ENCODE data around the gene BNIP5. TPM values are rescaled to one million over a fixed set of nuclear protein-coding genes. Genes with fewer than 3 reads are reported as not detected.

BNIP5 gene
- total and polyA plus RNA-seq, 9 donors = 0.01 to 1.4 (median 0.12) TPM; not detected in 4

DNA sequence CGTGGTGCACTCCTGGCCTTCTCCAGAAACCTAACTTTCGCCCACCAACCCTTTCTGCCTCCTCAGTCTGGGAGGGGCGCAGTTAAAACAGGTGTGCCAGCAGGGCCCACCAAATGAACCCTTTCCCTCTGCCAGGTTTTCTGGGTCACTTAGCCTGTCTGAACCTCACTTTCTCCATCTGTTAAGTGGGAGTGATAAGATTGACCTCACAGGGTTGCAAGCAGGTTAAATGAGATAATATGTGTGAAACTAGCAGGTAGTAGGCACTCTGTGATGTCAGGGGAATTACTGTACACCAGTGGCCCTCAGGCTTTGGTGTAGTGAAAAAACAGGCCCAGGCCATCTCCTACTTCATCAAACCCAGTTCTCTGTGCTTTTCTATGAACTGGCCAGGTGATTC lies 14.1 kb downstream of the BNIP5 start:
- no peaks in the 10 kb centered on the region for H3K36me3 ChIP-seq
- WGBS, 3 donors = 83 to 87% (median 83%) methylated on average over 3 of the region's 3 CpGs
- no peak overlapping the region for H3K27ac ChIP-seq
- H3K9me3 ChIP-seq = no peaks in the 10 kb centered on the region
- intact Hi-C loops (cut with DNase I) = no loop called here
- DNase-seq = no peak
- TF ChIP-seq, protein P1, sequence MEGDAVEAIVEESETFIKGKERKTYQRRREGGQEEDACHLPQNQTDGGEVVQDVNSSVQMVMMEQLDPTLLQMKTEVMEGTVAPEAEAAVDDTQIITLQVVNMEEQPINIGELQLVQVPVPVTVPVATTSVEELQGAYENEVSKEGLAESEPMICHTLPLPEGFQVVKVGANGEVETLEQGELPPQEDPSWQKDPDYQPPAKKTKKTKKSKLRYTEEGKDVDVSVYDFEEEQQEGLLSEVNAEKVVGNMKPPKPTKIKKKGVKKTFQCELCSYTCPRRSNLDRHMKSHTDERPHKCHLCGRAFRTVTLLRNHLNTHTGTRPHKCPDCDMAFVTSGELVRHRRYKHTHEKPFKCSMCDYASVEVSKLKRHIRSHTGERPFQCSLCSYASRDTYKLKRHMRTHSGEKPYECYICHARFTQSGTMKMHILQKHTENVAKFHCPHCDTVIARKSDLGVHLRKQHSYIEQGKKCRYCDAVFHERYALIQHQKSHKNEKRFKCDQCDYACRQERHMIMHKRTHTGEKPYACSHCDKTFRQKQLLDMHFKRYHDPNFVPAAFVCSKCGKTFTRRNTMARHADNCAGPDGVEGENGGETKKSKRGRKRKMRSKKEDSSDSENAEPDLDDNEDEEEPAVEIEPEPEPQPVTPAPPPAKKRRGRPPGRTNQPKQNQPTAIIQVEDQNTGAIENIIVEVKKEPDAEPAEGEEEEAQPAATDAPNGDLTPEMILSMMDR (IDR thresholded peaks at IDR 0.05) = no peak
- no peak for TF ChIP-seq EP300 (IDR thresholded peaks at IDR 0.05)
- no peak for TF ChIP-seq POLR2A (IDR thresholded peaks at IDR 0.05)
- no peak overlapping the region for H3K4me3 ChIP-seq
- H3K4me1 ChIP-seq (ENCODE audit: insufficient read depth) = no peaks in the 10 kb centered on the region
- no peaks in the 10 kb centered on the region for H3K27me3 ChIP-seq

DNA sequence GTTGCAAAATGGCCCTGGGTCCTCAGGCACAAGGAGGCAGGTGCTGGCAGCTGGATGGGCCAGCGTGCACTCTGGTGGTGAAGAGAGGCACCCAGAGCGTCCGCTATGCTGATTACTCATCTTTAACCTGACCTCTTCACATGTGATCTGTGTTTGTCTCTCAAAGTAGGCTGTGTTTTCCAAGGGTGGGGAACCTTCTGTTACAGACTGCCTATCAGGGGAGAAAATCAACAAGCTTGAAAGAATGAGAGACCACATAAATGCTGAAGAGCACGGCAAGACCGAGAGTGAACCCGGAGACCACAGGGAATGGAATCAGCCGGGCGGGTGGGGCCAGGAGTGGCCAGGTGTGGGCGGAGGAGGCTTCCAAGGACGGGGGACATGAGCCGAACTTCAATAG lies 16.2 kb downstream of the BNIP5 start:
- H3K27me3 ChIP-seq = no peaks in the 10 kb centered on the region
- TF ChIP-seq, protein P1 (IDR thresholded peaks at IDR 0.05) = no peak
- TF ChIP-seq POLR2A (IDR thresholded peaks at IDR 0.05) (no peak), EP300 (IDR thresholded peaks at IDR 0.05) (no peak)
- no peak overlapping the region for H3K27ac ChIP-seq
- no peak for DNase-seq
- 87 to 90% (median 89%) methylated on average over 11 of the region's 11 CpGs for WGBS, 3 donors
- H3K4me1 ChIP-seq (ENCODE audit: insufficient read depth) = no peaks in the 10 kb centered on the region
- H3K9me3 ChIP-seq = no peaks in the 10 kb centered on the region
- no peak overlapping the region for H3K4me3 ChIP-seq
- no peaks in the 10 kb centered on the region for H3K36me3 ChIP-seq
- intact Hi-C loops (cut with DNase I) = no loop called here

DNA sequence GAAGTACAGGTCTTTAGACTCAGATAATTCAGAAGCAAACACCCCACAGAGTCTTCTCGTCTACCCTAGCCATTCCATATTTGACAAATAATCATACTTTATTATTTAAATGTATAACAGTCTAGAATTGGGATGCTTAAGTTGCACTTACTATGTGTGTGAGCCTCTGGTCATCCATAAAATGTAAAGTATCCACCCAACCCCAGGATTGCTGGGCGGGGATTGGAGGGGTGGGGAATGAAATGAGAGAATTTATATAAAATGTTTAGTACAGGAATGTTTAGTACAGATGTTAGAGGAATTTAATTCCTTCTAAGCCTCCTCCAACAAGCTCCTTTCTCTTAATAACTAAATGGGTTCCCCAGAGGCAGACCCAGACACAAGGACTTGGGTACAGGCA lies 16.9 kb downstream of the BNIP5 start:
- H3K27me3 ChIP-seq = no peaks in the 10 kb centered on the region
- H3K9me3 ChIP-seq = no peaks in the 10 kb centered on the region
- no peak for DNase-seq
- H3K4me1 ChIP-seq (ENCODE audit: insufficient read depth) = no peaks in the 10 kb centered on the region
- no peak overlapping the region for H3K4me3 ChIP-seq
- H3K36me3 ChIP-seq = no peaks in the 10 kb centered on the region
- TF ChIP-seq EP300 (IDR thresholded peaks at IDR 0.05) (no peak), POLR2A (IDR thresholded peaks at IDR 0.05) (no peak)
- TF ChIP-seq, protein P1 (IDR thresholded peaks at IDR 0.05) = no peak
- WGBS, 3 donors = 89 to 98% (median 94%) methylated on average over 2 of the region's 2 CpGs
- no peak overlapping the region for H3K27ac ChIP-seq
- intact Hi-C loops (cut with DNase I) = no loop called here

DNA sequence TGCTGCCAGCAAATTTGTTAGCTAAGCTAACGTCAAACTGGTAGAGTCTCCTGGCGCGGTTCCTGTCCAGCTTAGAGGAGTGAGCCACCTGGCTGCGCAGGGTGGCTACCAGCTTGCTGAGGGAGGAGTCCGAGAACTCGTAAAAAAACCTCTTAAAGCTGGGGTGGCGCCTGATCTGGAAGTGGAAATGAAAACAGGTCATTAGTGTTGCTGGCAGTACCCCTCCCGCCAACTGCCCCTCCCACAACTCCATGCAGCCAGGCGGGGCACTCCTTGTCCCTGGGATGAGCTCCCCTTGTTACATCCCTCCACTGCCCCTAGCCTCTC lies 17.3 kb downstream of the BNIP5 start:
- Histone ChIP-seq H3K9me3 (no peaks in the 10 kb centered on the region), H3K27me3 (no peaks in the 10 kb centered on the region), H3K36me3 (no peaks in the 10 kb centered on the region), H3K4me1 (ENCODE audit: insufficient read depth) (no peaks in the 10 kb centered on the region), H3K27ac (no peak overlapping the region), H3K4me3 (no peak overlapping the region)
- WGBS, 3 donors = 88 to 91% (median 90%) methylated on average over 9 of the region's 9 CpGs
- no peak for TF ChIP-seq EP300 (IDR thresholded peaks at IDR 0.05)
- no peak for TF ChIP-seq POLR2A (IDR thresholded peaks at IDR 0.05)
- TF ChIP-seq, protein P1 (IDR thresholded peaks at IDR 0.05) = no peak
- intact Hi-C loops (cut with DNase I) = no loop called here
- DNase-seq = no peak

Data from ovary (tissue), 9 donors.